H4 (cell line): ENCODE results near the gene GRAMD4. TPM values are rescaled to one million over a fixed set of nuclear protein-coding genes. Genes with fewer than 3 reads are reported as not detected.

Source experiments
- DNase-seq: peaks from one replicate; pipeline ENCODE4 v3.0.0-alpha.2; 2015; ENCODE audit warnings: low spot score
- total RNA-seq: library from RNA; depleted of rRNA; stranded (reverse); fragments of >200 nt; shearing (Covaris generic); gene quantifications from 2 replicates; pipeline ENCODE4 v1.2.3, GENCODE V29; 2014; rRNA removed

The GRAMD4 gene
- total RNA-seq, result 3.2 and 25.4 TPM in 2 replicates

GRCh38 chr22:46619830-46620501, at the start of gene GRAMD4:
Gene GRAMD4, plus strand, starts transcription at chr22:46620386. Its CDS starts 6,414 bp downstream, at chr22:46626800.
- DNase-seq, result no peak

DNA sequence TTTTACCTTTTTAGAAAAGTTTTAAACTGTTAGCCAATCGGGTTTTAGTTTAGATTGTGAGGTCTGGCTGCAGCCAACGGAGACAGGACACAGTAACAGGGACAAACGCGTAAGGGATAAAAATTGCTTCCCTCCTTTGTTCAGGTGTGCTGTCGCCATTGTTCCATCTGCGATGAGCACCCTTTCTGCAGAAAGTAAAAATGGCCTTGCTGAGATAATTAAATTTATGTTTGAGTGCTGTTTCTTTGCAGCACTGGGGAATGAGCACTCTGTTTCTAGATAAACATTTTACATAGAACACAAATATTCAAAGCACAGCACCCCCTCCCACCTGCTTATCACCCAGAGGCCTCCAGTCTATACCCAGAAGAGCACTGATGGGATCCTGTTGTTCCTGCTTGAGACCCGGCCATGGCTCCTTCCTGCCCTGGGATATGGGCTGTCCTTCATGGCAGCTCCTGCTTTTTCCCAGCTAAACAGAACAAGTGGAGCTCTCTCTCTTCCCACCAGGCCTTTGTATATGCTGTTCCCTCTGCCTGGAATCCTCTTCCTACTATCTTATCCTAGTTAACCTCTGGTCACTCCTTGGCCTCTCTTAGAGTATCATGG, 48.4 kb upstream of the GRAMD4 start:
- no peak for DNase-seq

DNA sequence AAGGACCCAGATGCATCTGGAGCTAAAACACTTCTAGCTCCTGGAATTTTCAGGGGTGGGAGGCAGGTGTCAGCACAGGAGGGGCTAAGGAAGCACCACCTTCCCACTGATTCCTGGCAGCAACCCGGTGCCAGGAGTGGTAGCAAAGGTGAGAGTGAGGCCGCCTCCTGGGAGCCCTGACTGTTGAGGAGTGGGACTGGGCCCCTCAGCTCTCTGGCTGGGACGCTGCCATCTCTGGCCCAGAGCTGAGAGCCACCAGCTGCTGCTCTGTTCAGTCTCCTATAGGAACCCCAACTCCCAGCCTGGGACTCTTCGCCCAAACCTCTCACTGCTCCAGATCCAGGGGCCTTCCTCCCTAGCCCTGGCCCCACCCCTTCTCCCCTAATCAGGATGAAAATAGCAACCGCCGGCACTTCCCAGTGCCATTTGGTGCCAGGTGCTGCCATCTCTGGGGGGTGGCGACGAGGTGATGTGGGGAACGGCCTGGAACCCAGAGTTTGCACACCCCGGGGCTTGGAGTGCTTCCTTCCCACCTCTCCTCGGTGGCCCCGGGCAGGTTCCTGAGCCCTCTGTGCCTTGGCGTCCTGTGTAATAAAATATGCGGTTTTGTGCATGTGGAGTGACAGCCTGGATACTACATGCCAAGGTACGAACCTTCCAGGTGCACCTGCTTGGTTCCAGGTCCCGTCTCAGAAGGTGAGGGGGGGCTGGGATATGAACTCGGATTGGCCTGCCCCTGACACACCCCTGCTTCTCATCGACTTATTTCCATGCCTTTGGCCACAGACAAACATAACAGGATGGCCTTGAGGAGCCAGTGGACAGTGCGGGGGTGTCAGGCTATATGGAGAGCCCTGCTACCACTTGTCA, 47.0 kb upstream of the GRAMD4 start:
- DNase-seq, result no peak

DNA sequence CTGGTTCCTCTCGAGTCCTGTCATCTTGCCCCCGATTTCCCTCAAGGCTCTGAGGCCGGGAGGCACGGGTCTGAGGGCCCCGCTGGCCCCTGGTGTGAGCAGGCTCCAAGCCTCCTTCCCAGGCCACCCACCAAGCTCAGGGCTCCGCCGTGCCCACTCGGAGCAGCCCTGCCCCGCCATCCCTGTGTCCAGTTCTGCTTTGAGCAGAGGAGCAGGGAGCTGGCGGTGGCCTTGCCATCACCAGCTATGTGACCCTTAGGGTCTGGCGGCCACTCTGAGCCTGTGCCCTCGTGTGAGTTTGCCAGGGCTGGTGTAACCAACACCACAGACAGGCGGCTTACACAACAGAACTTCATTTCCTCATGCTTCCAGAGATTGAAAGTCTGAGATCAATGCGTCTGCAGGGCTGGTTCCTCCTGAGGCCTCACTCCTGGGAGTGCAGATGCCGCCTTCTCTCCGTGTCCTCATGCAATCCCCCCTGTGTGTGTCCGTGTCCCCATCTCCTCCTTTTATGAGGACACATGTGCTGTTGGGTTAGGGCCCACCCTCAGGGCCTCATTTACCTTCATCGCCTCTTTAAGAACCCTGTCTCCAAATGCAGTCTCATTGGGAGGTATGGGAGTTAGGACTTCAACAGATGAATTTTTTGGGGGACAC, 46.3 kb upstream of the GRAMD4 start:
- DNase-seq, result no peak

GRCh38 chr22:46574438-46574992, 45.7 kb upstream of the GRAMD4 start:
- no peak for DNase-seq

GRCh38 chr22:46574993-46575910, 44.9 kb upstream of the GRAMD4 start:
- DNase-seq, result no peak

DNA sequence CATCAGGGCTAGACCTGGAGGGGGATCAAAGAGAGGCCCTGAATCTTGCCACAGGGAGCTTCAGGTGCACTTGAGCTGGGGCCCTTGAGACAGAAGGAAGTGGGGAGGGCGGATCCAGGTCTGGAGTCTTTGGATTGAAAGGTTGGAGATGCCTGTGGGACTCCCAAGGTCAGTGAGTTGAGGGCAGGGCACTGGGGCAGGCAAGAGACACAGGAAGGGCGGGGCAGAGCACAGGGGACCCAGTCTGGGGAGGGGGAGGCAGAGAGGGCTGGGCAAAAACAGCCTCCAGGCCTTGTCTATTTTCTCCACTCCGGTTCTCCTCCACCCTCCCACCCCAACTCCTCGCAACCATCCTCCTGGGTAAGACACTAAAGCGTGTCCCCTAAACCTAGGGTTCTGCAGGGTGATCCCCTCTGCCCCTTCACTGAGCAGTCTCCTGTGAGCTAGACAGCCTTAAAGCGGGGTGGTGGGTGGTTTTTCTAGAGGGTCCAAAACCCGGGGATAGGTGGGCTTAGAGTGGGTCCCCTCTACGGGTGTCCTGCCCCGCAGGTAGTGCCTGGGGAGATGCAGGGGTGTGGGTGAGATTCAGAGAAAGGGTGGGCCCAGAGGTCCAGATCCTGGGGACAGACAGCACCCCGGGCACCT, 44.2 kb upstream of the GRAMD4 start:
- DNase-seq, result no peak

DNA sequence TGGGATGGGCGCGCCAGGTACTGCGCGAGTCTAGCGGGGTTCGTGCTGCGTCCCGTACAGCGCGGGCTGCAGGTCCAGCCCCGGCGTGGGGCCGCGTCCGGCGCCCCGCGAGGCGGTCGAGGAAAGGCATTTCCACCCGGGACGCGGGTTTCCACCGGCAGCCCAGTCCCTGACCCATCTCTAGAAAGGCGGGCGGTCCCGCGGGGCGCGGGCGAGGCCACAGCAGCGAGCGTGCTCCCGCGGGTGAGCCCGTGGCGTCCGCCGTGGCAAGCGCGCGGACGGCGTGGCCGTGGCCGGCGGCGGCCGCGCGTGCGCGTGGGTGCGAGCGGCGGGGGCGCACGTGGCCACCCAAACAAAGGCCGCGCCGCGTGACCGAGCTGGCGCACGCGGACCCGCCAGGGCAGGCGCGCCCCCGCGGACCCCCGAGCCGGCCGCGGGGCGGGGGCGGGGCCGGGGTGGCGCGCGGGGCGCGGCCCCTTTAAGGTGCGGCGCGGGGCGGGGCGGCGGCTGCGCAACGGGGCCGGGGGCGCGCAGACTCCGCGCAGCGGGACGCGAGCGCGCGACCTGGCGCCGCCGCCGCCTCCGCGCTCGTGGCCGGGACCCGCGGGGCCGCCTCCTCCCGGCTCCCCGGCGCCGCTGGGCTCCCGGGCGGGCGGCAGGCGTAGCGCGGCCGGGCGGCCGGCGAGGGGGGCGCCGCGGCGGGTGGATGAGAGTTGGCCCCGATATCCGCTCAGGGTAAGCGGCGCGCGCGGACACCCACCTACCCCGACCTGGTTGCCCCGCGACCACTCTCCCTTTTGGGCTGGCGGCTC, 43.4 kb upstream of the GRAMD4 start:
- DNase-seq, result no peak

DNA sequence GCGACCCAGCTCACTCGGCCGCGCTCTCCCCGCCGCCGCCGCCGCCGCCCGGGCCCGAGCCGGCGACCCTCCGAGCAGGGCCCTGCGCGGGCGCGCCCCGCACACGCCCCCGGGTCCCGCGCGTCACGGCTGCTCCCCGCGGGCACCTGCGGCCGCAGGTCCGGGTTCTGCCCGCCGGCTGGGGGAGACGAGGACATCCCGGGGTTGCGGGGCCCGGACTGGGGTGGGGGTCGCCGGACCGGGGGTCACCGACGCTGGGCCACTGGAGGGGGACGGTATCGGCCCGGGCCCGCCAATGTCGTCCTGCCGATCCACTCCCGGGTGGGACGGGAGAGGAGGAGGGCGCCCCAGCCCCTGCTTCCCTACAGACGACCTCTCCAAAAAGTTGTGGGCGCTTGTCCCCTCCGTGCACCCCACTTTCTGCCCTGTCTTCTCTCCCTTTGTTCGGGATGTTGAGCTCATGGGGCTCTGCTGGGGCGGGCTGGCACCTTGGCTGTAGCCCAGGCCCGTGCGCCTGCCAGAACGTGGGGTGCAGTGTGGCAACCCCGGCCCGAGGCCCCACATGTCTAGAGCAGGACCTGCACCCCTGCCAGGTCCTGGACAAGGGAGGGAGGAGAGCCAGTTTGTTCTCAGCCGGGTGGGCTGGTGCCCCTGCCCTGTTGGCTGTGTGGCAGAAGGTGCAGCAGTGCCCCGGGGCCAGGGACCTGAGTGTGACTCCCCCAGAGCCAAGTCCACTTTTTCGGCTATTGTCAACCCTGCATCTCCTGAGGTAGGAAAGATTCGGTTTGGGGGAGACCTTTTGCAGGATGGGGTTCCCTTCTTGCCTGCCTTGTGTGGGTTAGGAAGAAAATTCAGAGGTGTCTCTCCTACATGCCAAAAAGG, 42.6 kb upstream of the GRAMD4 start:
- no peak for DNase-seq

- DNase-seq, result no peak
Measured at GRCh38 chr22:46578251-46578823, 41.8 kb upstream of the GRAMD4 start.

- DNase-seq, result no peak
Measured at GRCh38 chr22:46578824-46579561, 41.2 kb upstream of the GRAMD4 start.

- DNase-seq, result no peak
Measured at GRCh38 chr22:46579751-46580449, 40.3 kb upstream of the GRAMD4 start.

- no peak for DNase-seq
Measured at GRCh38 chr22:46580940-46581537, 39.1 kb upstream of the GRAMD4 start.

- DNase-seq, result no peak
Measured at GRCh38 chr22:46581538-46582244, 38.5 kb upstream of the GRAMD4 start.

- DNase-seq, result no peak
Measured at GRCh38 chr22:46582281-46582933, 37.8 kb upstream of the GRAMD4 start.
